HG03571 (cell line): ENCODE results near the gene TARS2.

Source experiments
- ATAC-seq: cut with Tn5 transposase; IDR thresholded peaks from one replicate; pipeline ENCODE4 v1.9.1; 2021; ENCODE audit not compliant: unreplicated experiment

Gene TARS2

DNA sequence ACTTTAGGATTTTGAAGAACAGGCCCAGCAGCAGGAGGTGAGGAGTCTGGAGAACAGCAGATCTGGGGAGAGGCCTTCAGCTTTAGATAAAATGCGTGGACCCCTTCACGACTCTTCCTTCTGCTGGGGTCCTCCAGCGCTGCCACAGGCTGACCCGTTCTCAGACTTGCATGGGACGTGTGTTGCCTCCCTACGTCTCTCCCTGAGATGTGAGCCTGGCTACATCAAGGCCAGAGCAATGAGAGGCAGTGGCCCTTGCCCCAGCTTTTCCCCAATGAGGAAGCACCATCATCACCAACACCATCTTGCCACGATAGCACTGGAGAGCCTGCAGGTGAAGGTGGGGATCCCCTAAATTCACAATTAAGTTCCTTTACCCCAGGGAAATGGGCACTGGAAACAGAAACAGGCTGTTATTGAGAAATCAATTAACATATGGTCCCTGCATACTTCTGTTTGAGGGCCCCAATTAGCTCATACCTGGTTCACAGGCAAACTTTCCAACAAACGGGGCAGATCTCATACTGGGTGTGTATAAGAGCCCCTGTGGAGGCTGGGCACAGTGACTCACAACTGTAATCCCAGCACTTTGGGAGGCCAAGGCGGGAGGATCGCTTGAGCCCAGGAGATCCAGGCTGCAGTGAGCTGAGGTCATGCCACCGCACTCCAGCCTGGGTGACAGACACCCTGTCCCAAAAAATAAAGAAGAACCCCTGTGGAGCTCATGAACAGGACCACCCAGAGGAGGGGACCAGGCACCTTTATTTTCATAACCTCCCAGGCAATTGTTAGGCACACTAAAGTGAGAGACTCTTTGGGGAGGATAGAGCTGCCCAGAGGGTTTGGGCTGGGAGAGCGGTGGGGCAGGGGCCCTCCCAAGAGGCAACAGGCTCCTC is 49.9 kb downstream of the TARS2 start:
- ATAC-seq: no peak

DNA sequence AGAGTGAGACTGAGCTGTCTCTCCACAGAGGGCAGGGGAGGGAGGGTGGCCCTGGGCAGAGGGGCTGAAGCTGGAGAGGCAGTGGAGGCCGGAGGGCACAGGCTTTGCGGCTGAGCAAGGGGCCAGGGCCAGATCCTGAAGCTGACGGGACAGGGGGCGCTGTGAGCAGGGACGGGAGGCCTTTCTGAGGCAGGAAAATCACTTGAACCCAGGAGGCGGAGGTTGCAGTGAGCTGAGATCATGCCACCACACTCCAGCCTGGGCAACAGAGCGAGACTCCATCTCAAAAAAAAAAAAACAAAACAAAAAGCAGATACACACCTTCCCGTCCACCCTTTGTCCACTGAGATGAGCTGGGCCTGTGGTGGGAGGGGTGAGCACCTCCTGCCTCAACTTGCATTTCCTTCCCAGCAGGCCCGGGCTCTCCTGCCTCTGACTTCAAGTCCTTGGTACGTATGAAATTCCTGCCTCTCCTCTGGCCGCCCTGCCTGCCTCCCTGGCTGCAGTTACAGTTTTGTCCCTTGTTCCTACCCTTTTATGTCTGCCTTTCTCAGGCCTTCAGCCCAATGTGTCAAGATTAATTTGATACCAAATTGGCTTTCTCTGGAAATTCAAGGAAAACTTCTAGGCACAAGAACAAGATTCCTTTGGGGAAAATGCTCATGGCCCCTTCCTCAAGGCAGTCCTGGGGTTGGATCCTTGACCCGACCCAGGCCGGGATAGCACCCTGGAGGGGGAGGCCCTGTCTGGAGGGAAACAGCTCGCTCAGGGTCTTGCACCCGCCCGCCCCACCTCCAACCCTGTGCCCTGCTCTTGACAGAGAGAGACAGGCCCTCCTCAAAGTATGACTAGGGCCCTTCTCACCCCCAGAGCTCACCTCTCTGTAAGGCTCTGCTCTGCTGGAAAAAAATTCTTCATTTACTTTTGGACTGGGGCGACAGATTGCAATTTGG is 50.8 kb downstream of the TARS2 start:
- no peak for ATAC-seq

GRCh38 chr1:150543500-150544143 is 56.4 kb downstream of the TARS2 start:
- no peak for ATAC-seq

DNA sequence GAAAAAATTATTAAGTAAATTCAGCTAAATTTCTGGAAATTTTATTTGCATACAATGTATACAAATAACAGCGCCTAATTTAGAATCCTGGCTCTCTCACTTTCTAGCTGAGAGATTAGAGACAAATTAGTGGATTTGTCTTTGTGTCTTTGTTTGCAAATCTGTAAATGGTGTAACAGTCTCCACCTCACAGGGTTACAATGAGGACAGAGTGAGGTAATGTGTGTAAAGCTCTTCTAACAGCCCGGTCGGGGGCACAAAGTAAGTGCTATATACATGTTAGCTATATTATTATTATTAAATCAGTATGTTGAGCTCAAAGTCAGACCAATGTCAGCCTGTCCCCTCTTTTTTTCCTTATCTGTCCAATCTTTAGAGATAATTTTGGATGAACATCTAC is 57.0 kb downstream of the TARS2 start:
- ATAC-seq: no peak

GRCh38 chr1:150545486-150546032 is 58.3 kb downstream of the TARS2 start:
- no peak for ATAC-seq

- no peak for ATAC-seq
These were observed 59.2 kb downstream of the TARS2 start for GRCh38 chr1:150546294-150546937.

DNA sequence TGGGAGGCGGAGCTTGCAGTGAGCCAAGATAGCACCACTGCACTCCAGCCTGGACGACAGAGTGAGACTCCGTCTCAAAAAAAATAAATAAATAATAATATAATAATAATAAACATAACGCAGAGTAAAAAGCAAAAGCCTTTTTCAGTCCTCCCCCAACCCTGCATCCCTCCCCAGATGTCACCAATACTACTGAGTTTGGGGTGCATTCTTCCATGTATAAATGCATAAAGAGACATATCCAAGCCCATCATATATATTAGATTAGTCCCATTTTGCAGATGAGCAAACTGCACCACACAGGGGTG is 61.1 kb downstream of the TARS2 start:
- no peak for ATAC-seq

DNA sequence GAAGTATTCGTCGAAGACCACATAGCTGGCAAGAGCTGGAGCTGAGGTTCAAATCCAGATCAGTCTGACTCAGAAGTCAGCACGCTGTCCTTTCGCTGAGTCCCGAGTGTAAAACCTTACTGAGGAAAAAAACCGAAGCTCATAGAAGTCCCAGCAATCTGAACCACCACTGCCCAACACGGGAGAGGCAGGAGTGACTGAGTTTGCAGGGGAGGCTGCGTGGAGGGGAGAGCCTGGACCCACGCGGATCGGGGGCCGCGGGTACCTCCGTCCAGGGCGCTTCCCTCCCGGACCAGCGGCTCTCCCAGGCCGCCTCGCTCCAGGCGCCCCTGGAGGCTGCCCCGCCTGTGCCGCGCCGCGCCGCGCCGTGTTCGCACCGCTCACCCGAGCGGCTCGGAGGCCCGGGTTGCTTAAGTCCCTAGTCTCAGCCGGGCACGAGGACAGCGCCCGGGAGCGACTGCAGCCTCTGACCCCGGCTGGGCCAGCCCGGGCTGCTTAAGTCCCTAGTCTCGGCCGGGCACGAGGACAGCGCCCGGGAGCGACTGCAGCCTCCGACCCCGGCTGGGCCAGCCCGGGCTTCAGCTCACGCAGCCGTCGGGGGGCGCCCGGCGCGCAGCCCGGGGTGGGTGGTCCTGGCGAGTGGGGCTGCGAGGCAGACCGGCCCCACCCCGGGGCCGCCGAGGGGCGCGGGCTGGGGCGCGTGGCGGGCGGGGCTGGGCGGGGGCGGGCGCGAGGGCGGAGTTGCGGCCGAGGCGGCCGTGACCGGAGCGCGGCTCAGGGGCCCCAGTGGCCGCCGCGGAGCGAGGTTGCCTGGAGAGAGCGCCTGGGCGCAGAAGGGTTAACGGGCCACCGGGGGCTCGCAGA is 61.6 kb downstream of the TARS2 start, which contains the start of gene ADAMTSL4:
TSS of gene ADAMTSL4 (plus strand) at position 777 of the 864 bp plus-strand sequence. CDS start 2,881 bp downstream, outside the sequence.
- no peak for ATAC-seq

DNA sequence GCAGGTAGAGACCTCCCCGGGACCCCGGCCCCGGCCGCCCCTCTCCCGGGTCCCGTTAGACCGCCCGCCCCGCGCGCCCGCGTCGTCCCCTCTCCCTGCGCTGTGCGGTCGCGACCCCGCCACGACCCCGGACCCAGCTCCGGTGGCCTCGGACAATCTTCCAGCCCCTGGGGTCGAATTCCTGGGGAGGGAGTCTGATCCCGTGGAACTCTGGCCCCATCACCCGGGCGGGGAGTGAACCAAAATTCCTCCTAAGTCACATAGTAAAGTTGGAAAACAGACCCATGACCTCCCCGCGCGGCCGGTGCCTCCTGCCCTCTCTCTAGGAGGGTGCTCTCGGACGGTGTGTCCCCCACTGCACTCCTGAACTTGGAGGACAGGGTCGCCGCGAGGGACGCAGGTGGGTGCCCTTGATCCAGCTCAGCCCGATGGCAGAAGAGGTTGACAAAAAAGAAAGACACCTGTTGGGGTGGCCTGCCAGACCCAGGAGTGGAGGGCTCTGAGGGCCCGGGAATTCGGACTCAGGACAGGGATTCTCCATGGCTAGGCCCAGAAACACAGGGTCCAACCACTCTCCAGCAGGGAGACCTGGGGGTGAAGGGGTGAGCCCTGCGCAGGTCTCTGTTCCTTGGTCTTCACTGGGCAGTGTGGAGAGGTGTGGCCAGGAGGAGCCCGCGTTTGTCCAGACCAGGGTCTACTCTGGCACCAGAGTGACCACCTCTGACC is 62.4 kb downstream of the TARS2 start:
- ATAC-seq: no peak

DNA sequence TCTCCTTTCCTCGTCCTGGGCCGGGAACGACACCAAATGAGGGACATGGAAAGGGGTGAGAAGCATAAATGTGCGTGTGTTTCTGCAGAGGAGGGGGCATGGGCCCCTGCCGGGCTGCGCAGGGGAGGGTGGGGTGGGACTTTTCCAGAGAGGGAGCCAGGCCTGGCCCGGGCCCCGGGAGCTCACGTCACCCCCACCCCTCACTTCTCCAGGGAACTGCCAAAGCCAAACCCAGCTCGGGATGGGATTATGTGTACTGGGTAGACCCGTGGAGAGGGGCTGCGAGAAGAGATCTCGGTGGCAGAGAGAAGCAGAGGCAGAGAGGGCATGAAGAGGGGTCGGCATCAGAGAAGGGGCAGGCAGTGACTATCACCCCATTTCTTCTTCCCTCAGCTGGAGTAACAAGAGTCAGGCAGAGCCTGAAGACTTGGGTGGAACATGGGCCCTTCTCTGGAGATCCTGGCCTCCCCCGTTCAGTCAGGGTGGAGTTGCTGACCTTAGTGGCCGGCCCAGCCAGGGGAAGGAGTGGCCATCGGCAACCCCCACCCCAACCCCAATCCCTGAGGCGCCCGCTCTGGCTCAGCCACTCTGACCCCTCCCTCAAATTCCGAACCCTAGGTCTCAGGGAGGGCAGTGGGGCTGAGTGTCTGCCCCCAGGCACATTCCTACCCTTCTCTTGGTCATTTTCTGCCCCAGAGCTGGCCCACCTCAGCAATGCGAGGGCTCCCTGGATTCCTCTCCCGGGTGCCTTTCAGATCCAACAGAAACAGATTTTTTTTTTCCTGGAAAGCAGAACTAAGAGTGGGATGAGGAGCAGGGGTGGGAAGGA is 63.2 kb downstream of the TARS2 start:
- ATAC-seq: no peak

DNA sequence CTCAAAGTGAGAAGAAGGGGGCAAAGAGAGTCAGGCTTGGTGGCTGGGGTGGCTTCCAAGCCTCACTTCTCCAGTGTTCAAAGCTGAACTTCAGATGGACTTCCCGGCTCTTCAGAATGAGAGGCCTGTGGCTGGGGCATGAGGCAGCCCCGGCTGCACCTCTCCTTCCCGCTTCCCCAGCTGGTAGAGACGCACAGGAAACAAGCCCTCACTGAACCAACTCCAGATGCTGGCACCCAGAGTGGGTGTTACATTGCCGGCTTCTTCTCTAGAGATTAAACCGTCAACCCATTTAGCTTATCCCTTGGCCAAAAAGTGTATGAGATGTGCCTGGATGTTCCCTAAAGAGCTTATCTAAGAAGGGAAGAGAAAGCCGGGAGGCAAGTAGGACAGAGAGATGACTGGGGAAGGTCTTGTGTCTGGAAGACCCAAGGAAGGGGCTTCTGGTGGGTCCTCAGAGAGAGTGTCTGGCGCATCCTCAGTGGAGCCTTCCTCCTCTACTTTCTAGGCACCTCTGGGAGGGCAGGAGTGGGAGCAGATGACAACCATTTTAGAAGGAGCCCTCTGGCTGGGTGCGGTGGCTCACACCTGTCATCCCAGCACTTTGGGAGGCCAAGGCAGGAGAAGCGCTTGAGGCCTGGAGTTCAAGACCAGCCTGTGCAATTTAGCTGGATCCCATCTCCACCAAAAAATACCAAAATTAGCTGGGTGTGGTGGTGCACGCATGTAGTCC is 64.0 kb downstream of the TARS2 start:
- ATAC-seq: no peak

- no peak for ATAC-seq
These were observed 64.5 kb downstream of the TARS2 start for GRCh38 chr1:150551784-150552127.

DNA sequence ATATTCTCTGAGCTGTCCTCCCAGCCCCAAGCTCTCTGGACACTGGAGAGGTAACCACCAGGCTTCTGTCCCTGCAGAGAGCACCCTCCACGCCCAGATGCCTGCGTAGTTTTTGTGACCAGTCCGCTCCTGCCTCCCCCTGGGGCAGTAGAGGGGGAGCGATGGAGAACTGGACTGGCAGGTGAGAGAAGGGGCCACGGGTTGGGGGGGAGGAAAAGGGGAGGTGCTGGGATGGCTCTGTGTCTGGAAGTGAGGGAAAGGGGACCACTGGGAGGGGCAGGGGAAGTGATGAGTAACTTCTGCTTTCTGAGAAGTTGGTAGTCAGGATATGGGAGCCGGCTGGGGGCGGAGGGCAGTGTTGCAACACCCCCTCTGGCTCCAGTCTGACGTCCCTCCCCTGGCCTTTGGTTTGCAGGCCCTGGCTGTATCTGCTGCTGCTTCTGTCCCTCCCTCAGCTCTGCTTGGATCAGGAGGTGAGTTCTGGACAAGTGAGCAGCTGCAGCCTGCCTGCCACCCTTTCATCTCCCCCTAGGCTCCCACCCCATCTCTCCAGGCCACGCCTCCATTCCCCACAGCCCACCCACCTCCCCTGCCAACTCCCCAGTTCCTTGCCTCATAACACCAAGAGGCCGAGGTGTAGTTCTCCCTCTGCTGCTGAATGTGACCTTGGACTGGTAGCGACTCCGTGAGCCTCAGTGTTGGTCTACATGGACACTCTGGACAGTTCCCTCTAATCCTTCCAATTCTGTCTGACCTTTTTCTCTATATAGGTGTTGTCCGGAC is 65.1 kb downstream of the TARS2 start:
- ATAC-seq: no peak

DNA sequence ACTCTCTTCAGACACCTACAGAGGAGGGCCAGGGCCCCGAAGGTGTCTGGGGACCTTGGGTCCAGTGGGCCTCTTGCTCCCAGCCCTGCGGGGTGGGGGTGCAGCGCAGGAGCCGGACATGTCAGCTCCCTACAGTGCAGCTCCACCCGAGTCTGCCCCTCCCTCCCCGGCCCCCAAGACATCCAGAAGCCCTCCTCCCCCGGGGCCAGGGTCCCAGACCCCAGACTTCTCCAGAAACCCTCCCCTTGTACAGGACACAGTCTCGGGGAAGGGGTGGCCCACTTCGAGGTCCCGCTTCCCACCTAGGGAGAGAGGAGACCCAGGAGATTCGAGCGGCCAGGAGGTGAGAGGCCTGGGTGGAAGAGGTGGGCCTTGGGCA is 65.7 kb downstream of the TARS2 start:
- ATAC-seq: no peak

GRCh38 chr1:150553392-150554085 is 66.3 kb downstream of the TARS2 start:
- ATAC-seq: no peak

DNA sequence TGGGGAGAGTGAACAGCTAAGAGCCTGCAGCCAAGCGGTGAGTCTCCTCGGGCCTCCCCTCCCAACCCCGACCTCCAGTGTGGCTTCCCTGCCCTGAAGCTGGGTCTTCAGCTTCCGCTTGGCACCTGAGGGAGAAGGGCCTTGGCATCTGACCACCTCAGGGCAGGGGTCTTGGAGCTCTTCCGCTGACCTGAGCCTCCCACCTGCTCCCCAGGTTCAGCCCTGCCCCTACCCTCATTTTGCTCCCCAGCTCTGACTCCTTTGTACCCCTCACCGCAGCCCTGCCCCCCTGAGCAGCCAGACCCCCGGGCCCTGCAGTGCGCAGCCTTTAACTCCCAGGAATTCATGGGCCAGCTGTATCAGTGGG is 66.8 kb downstream of the TARS2 start:
- no peak for ATAC-seq
